HepG2 (cell line): Measurements from ENCODE around the gene FBN3. TPM values are rescaled to one million over a fixed set of nuclear protein-coding genes. Genes with fewer than 3 reads are reported as not detected.

ENCODE experiments used
- DPF2 ChIP-seq: sonication (generic); formaldehyde crosslinking; IDR thresholded peaks from 2 replicates; pipeline ENCODE4 v1.4.0; 2020; ENCODE audit warnings: mild to moderate bottlenecking, low read depth, missing genetic modification reagents, borderline replicate concordance
- GLI4 ChIP-seq: sonication (generic); formaldehyde crosslinking; IDR thresholded peaks from 2 replicates; pipeline ENCODE4 v1.5.1; 2020; ENCODE audit warnings: missing genetic modification reagents, mild to moderate bottlenecking, moderate library complexity, borderline replicate concordance
- MIER2 ChIP-seq: IDR thresholded peaks from 2 replicates; pipeline ENCODE4 v1.6.1; 2016; ENCODE audit warnings: missing biosample characterization, missing genetic modification reagents
- ZNF3 ChIP-seq: IDR thresholded peaks from 2 replicates; pipeline ENCODE4 v1.7.0; 2017; ENCODE audit warnings: inconsistent platforms
- polyA plus RNA-seq, 8 experiments: library from polyadenylated mRNA; depleted of rRNA in 3 of 8; stranded (reverse) in 7 of 8; unstranded in 1 of 8; fragments of >200 nt; fragmentation: Illumina TruSeq in 4 of 8; extraction: Trizol in 4 of 8; gene quantifications; 2 replicates each; pipeline versions ENCODE4 v1.2.1 to v1.2.3, GENCODE V29; 2011 to 2016; ENCODE audit warnings: low read depth in 4 of 8, missing spikeins in 1 of 8, mixed read lengths in 1 of 8; ENCODE audit not compliant: insufficient read depth in 1 of 8
- total RNA-seq, 5 experiments: library from RNA; depleted of rRNA; stranded (reverse); fragments of >200 nt; fragmentation: Illumina TruSeq; extraction: Trizol; gene quantifications; 2 replicates each; pipeline ENCODE4 v1.2.3, GENCODE V29; 2016; ENCODE audit warnings: low read depth in 1 of 5
- TF ChIP-seq, protein P1 (sequence below): sonication (generic); formaldehyde crosslinking; IDR thresholded peaks from 2 replicates; pipeline ENCODE4 v1.4.0; 2020; ENCODE audit warnings: missing genetic modification reagents
- TF ChIP-seq, protein P2 (sequence below): sonication (generic); formaldehyde crosslinking; IDR thresholded peaks from 2 replicates; pipeline ENCODE4 v1.5.0; 2020; ENCODE audit warnings: missing genetic modification reagents, mild to moderate bottlenecking, borderline replicate concordance

The FBN3 gene
- total and polyA plus RNA-seq, 2 of the 13 experiments (the other 11 are each of a cell fraction or from before 2014, with no cell fraction given), result 0.20 to 1.3 TPM

DNA sequence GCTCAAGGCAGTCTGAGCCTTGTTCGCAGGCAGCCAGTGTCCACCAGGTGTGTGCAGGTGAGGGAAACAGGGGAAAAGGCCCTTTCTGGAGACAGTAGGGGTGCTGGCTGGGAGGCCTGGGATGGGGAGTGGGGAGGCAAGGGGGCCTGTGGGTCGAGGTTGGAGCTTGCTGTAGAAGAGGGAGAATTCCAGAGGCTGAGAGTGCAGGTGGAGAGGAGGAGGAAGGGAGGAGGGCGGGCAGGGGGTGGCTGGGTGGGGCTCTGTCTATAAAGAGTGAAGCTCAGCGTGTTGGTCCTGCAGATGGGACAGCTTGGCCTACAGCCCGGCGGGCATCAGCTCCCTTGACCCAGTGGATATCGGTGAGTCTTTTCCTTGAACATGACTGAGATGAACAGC lies 96.9 kb downstream of the FBN3 start, which contains the start of gene CCL25 (continued):
- TF ChIP-seq, protein P1, sequence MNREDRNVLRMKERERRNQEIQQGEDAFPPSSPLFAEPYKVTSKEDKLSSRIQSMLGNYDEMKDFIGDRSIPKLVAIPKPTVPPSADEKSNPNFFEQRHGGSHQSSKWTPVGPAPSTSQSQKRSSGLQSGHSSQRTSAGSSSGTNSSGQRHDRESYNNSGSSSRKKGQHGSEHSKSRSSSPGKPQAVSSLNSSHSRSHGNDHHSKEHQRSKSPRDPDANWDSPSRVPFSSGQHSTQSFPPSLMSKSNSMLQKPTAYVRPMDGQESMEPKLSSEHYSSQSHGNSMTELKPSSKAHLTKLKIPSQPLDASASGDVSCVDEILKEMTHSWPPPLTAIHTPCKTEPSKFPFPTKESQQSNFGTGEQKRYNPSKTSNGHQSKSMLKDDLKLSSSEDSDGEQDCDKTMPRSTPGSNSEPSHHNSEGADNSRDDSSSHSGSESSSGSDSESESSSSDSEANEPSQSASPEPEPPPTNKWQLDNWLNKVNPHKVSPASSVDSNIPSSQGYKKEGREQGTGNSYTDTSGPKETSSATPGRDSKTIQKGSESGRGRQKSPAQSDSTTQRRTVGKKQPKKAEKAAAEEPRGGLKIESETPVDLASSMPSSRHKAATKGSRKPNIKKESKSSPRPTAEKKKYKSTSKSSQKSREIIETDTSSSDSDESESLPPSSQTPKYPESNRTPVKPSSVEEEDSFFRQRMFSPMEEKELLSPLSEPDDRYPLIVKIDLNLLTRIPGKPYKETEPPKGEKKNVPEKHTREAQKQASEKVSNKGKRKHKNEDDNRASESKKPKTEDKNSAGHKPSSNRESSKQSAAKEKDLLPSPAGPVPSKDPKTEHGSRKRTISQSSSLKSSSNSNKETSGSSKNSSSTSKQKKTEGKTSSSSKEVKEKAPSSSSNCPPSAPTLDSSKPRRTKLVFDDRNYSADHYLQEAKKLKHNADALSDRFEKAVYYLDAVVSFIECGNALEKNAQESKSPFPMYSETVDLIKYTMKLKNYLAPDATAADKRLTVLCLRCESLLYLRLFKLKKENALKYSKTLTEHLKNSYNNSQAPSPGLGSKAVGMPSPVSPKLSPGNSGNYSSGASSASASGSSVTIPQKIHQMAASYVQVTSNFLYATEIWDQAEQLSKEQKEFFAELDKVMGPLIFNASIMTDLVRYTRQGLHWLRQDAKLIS (CRISPR knock-in tag), result no peak
- TF ChIP-seq DPF2 (CRISPR knock-in tag) (no peak), ZNF3 (CRISPR knock-in tag) (no peak), GLI4 (no peak), MIER2 (CRISPR knock-in tag) (no peak)
- TF ChIP-seq, protein P2, sequence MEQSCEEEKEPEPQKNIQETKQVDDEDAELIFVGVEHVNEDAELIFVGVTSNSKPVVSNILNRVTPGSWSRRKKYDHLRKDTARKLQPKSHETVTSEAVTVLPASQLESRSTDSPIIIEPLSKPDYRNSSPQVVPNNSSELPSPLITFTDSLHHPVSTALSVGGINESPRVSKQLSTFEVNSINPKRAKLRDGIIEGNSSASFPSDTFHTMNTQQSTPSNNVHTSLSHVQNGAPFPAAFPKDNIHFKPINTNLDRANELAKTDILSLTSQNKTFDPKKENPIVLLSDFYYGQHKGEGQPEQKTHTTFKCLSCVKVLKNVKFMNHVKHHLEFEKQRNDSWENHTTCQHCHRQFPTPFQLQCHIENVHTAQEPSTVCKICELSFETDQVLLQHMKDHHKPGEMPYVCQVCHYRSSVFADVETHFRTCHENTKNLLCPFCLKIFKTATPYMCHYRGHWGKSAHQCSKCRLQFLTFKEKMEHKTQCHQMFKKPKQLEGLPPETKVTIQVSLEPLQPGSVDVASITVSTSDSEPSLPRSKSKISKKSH (CRISPR knock-in tag), result no peak
